ENCODE results near the gene EIF4H. TPM values are rescaled to one million over a fixed set of nuclear protein-coding genes. Genes with fewer than 3 reads are reported as not detected.
A peak's percentile ranks its signal among the peaks of the same experiment; 100 is the strongest.

Gene EIF4H
- total RNA-seq, 1 experiment from 2014 or later: 318 TPM

GRCh38 chr7:74221713-74222112 lies 47.6 kb downstream of the EIF4H start:
- no peaks in the 10 kb centered on the region for H3K4me1 ChIP-seq (ENCODE audit: control insufficient read depth, insufficient read depth, low read length)
- intact Hi-C loops (cut with micrococcal nuclease; ENCODE audit: unreplicated experiment) (no loop called here), in situ Hi-C loops (cut with HindIII; ENCODE audit: low pct_unique_long_range_greater_than_20kb, low sequenced_read_pairs) (no loop called here)
- no peaks in the 10 kb centered on the region for H3K9me3 ChIP-seq (ENCODE audit: control insufficient read depth, insufficient read depth, low read depth, low read length)
- BruUV-seq (replicated peaks): no TSS peak
- no peaks in the 10 kb centered on the region for H3K36me3 ChIP-seq (ENCODE audit: control insufficient read depth, insufficient read depth, low read length)
- no peaks in the 10 kb centered on the region for H3K27me3 ChIP-seq (ENCODE audit: control insufficient read depth, insufficient read depth, low read length)
- DNase-seq (ENCODE audit: low read depth, low spot score) (no peak), ATAC-seq (no peak)
- TF ChIP-seq TCF7L2 (IDR thresholded peaks at IDR 0.05; ENCODE audit: low read depth, low read length): no peak
- no peak for TF ChIP-seq REST (IDR thresholded peaks at IDR 0.05; ENCODE audit: insufficient read depth in 1 of 2, low read depth in 2 of 2, low read length in 1 of 2)
- TF ChIP-seq SIN3A (IDR thresholded peaks at IDR 0.05; ENCODE audit: borderline replicate concordance, insufficient read depth, low read depth, low read length): no peak
- no peak for TF ChIP-seq POLR2AphosphoS5 (IDR thresholded peaks at IDR 0.05; ENCODE audit: low read depth, low read length)
- no peak for TF ChIP-seq CTCF (IDR thresholded peaks at IDR 0.05)
- no peak overlapping the region for H3K27ac ChIP-seq (ENCODE audit: low read length)
- ChIA-PET CTCF (interaction anchor here (0.7 kb wide), 1 partner anchor 400 kb away, joined by 4 read pairs; no protein-coding TSS in a partner anchor), POLR2A (interaction anchor here (0.7 kb wide), 1 partner anchor 214 kb away, joined by 4 read pairs; no protein-coding TSS in a partner anchor)
- H3K4me3 ChIP-seq (ENCODE audit: low read depth in 2 of 2, low read length in 2 of 2): no peak overlapping the region

- DNase-seq (ENCODE audit: low read depth, low spot score) (no peak), ATAC-seq (peak; percentile 34; the same call in 1 of the 2 replicates)
- no peaks in the 10 kb centered on the region for H3K36me3 ChIP-seq (ENCODE audit: control insufficient read depth, insufficient read depth, low read length)
- no peaks in the 10 kb centered on the region for H3K4me1 ChIP-seq (ENCODE audit: control insufficient read depth, insufficient read depth, low read length)
- H3K27me3 ChIP-seq (ENCODE audit: control insufficient read depth, insufficient read depth, low read length): no peaks in the 10 kb centered on the region
- no TSS peak for BruUV-seq (replicated peaks)
- no peaks in the 10 kb centered on the region for H3K9me3 ChIP-seq (ENCODE audit: control insufficient read depth, insufficient read depth, low read depth, low read length)
- CTCF ChIA-PET: interaction anchor here (0.9 kb wide), 1 partner anchor 17 kb away, joined by 4 read pairs; no protein-coding TSS in a partner anchor
- no peak overlapping the region for H3K4me3 ChIP-seq (ENCODE audit: low read depth in 2 of 2, low read length in 2 of 2)
- intact Hi-C loops (cut with micrococcal nuclease; ENCODE audit: unreplicated experiment) (no loop called here), in situ Hi-C loops (cut with HindIII; ENCODE audit: low pct_unique_long_range_greater_than_20kb, low sequenced_read_pairs) (no loop called here)
- POLR2A ChIA-PET: no interaction called here
- TF ChIP-seq SIN3A (IDR thresholded peaks at IDR 0.05; ENCODE audit: borderline replicate concordance, insufficient read depth, low read depth, low read length): no peak
- TF ChIP-seq TCF7L2 (IDR thresholded peaks at IDR 0.05; ENCODE audit: low read depth, low read length): no peak
- TF ChIP-seq POLR2AphosphoS5 (IDR thresholded peaks at IDR 0.05; ENCODE audit: low read depth, low read length): no peak
- no peak for TF ChIP-seq REST (IDR thresholded peaks at IDR 0.05; ENCODE audit: insufficient read depth in 1 of 2, low read depth in 2 of 2, low read length in 1 of 2)
- no peak for TF ChIP-seq CTCF (IDR thresholded peaks at IDR 0.05)
- H3K27ac ChIP-seq (ENCODE audit: low read length): no peak overlapping the region
These were observed 48.9 kb downstream of the EIF4H start for GRCh38 chr7:74222851-74223710.

All from Panc1 (cell line).